BJ (cell line): ENCODE data around the gene ANXA1. TPM values are rescaled to one million over a fixed set of nuclear protein-coding genes. Genes with fewer than 3 reads are reported as not detected.
A peak's percentile ranks its signal among the peaks of the same experiment; 100 is the strongest.

Experiments
- CTCF ChIA-PET: fragments of 350-600 bp; formaldehyde crosslinking; extraction: SDS; loops from one replicate; lab custom pipeline; 2021; ENCODE audit warnings: antibody characterized with exemption, inconsistent platforms; lab: Yijun Ruan, JAX
- POLR2A ChIA-PET: fragments of 300-600 bp; sonication (Branson Sonifier 250); formaldehyde crosslinking; extraction: SDS; loops from one replicate; lab custom pipeline; 2021; ENCODE audit warnings: antibody characterized with exemption; lab: Charles Lee
- DNase-seq: peaks from one replicate; pipeline ENCODE4 v3.0.0-alpha.2; 2011; ENCODE audit warnings: low read depth
- H3K27me3 ChIP-seq: 2 replicates; pipeline ENCODE4 v1.6.0; 2011; ENCODE audit warnings: low read length; ENCODE audit not compliant: control insufficient read depth, insufficient read depth
- H3K36me3 ChIP-seq: 2 replicates; pipeline ENCODE4 v1.5.1; 2011; ENCODE audit warnings: low read length; ENCODE audit not compliant: control insufficient read depth, insufficient read depth
- H3K4me3 ChIP-seq: 2 replicates; pipeline ENCODE4 v1.5.1; 2011; ENCODE audit warnings: low read depth, mild to moderate bottlenecking, control low read depth, low read length
- polyA plus RNA-seq: library from polyadenylated mRNA; depleted of rRNA; stranded (reverse); fragments of >200 nt; gene quantifications from 2 replicates; pipeline ENCODE4 v1.2.3, GENCODE V29; 2011
- TF ChIP-seq, protein P1 (sequence below): IDR thresholded peaks from 2 replicates; pipeline ENCODE4 v1.5.1; 2011; ENCODE audit warnings: low read depth, mild to moderate bottlenecking, control low read depth, inconsistent platforms, low read length, moderate library complexity; ENCODE audit not compliant: insufficient read depth

Gene ANXA1
- polyA plus RNA-seq, 1 experiment = 581 TPM

GRCh38 chr9:73200694-73201452 lies 49.2 kb downstream of the ANXA1 start:
- no peak overlapping the region for H3K4me3 ChIP-seq
- no peak for DNase-seq
- ChIA-PET CTCF (interaction anchor here (0.6 to 2.9 kb wide), 19 partner anchors 9 to 1542 kb away, joined by 3 to 14 read pairs (median 3); no protein-coding TSS in a partner anchor), POLR2A (no interaction called here)
- TF ChIP-seq, protein P1, sequence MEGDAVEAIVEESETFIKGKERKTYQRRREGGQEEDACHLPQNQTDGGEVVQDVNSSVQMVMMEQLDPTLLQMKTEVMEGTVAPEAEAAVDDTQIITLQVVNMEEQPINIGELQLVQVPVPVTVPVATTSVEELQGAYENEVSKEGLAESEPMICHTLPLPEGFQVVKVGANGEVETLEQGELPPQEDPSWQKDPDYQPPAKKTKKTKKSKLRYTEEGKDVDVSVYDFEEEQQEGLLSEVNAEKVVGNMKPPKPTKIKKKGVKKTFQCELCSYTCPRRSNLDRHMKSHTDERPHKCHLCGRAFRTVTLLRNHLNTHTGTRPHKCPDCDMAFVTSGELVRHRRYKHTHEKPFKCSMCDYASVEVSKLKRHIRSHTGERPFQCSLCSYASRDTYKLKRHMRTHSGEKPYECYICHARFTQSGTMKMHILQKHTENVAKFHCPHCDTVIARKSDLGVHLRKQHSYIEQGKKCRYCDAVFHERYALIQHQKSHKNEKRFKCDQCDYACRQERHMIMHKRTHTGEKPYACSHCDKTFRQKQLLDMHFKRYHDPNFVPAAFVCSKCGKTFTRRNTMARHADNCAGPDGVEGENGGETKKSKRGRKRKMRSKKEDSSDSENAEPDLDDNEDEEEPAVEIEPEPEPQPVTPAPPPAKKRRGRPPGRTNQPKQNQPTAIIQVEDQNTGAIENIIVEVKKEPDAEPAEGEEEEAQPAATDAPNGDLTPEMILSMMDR = peak; percentile 47
- H3K36me3 ChIP-seq = no peaks in the 10 kb centered on the region
- no peaks in the 10 kb centered on the region; the same call in 1 of the 2 replicates for H3K27me3 ChIP-seq

GRCh38 chr9:73202980-73203379 lies 51.3 kb downstream of the ANXA1 start:
- TF ChIP-seq, protein P1 = no peak

GRCh38 chr9:73204936-73205335 lies 53.3 kb downstream of the ANXA1 start:
- Histone ChIP-seq H3K4me3 (no peak overlapping the region), H3K36me3 (no peaks in the 10 kb centered on the region), H3K27me3 (no peaks in the 10 kb centered on the region; the same call in 1 of the 2 replicates)
- TF ChIP-seq, protein P1 = no peak
- ChIA-PET CTCF (no interaction called here), POLR2A (no interaction called here)
- no peak for DNase-seq

More at GRCh38 chr9:73202980-73203379, 51.3 kb downstream of the ANXA1 start:
- Histone ChIP-seq H3K27me3 (no peaks in the 10 kb centered on the region; the same call in 1 of the 2 replicates), H3K36me3 (no peaks in the 10 kb centered on the region), H3K4me3 (no peak overlapping the region)
- CTCF ChIA-PET = no interaction called here
- DNase-seq = no peak
- POLR2A ChIA-PET = no interaction called here

DNA sequence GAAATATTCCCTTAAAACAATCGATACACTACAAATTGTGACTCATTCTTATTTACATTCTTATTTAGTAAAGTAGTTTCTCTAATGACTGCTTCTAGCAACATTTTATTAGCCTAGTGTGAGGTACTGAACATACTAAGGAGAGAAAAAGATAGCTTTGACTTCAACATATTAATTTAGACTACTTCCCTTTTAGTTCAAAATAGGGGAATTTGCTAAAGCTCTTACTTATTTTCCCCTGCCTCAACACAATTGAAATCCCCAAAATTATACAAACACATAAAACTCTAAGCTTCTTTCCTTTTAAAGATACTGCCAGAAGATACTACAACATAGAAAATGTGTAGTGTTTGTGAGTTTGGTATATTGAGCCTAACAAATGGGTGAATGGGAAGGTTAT lies 55.2 kb downstream of the ANXA1 start:
- Histone ChIP-seq H3K27me3 (no peaks in the 10 kb centered on the region; the same call in 1 of the 2 replicates), H3K36me3 (no peaks in the 10 kb centered on the region), H3K4me3 (no peak overlapping the region)
- TF ChIP-seq, protein P1 = no peak
- POLR2A ChIA-PET = no interaction called here
- DNase-seq = no peak
- CTCF ChIA-PET = no interaction called here

DNA sequence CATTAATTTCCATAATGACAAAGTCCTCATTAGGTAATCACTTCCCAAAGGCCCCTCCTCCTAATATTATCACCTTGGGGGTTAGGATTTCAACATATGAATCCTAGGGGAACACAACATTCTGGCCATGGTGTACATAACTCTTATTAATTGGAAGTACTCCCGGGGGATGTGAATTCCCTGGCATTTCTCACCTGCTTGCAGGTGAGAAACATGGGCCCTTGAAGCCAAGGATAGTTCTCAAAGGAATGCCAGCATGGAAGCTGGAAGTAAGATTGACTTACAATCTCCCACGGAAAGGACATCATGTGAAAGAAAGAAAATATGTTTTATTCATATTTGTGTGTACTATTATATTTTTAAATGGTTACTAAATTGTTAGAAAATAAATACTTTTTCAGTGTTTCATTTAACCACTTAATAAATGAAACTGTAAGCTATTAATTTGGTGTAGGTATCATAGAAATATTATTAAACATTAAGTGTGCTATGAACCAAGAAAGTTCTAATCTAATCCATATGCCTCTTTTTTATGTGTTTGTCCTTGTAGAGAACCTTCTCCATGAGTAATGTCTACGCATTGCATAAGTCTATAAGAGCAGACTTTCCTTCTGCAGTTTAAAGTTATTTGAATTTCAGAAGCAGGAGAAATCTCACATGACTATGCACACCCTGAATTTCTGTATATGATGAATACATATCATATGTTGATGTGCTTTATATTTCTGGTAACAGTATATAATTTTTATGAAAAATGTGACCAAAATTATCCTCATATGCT lies 59.4 kb downstream of the ANXA1 start:
- DNase-seq = no peak
- TF ChIP-seq, protein P1 = no peak
- POLR2A ChIA-PET = no interaction called here
- H3K4me3 ChIP-seq = no peak overlapping the region
- CTCF ChIA-PET = interaction anchor here (1.7 kb wide), 1 partner anchor 13 kb away, joined by 4 read pairs; no protein-coding TSS in a partner anchor
- no peaks in the 10 kb centered on the region for H3K27me3 ChIP-seq
- H3K36me3 ChIP-seq = no peaks in the 10 kb centered on the region
